HG03139 (cell line): Measurements from ENCODE around the gene PDZD4.
"Not testable (repeated sequence)": the region's sequence is repeated elsewhere in the genome, so short reads cannot be mapped to it uniquely, and the experiment has no call there.

ENCODE experiments used
- ATAC-seq: cut with Tn5 transposase; IDR thresholded peaks from one replicate; pipeline ENCODE4 v1.9.1; 2021; ENCODE audit not compliant: unreplicated experiment

Gene PDZD4

GRCh38 chrX:153844509-153845082 lies 14.3 kb upstream of the PDZD4 start:
- no peak for ATAC-seq

- no peak for ATAC-seq
Measured at GRCh38 chrX:153836921-153837320, 6.6 kb upstream of the PDZD4 start.

GRCh38 chrX:153832728-153833127 lies 2.4 kb upstream of the PDZD4 start:
- no peak for ATAC-seq

GRCh38 chrX:153831429-153832150 lies 1.2 kb upstream of the PDZD4 start:
- ATAC-seq, result no peak

- ATAC-seq, result no peak
Measured at GRCh38 chrX:153830640-153831428, 490 bp upstream of the PDZD4 start.

GRCh38 chrX:153829549-153829798 lies 870 bp downstream of the PDZD4 start:
- ATAC-seq, result no peak

- ATAC-seq, result no peak
Measured at GRCh38 chrX:153828723-153829548, 1.4 kb downstream of the PDZD4 start.

GRCh38 chrX:153828308-153828707 lies 2.0 kb downstream of the PDZD4 start:
- no peak for ATAC-seq

GRCh38 chrX:153827903-153828302 lies 2.4 kb downstream of the PDZD4 start:
- ATAC-seq, result no peak

- no peak for ATAC-seq
Measured at GRCh38 chrX:153827016-153827415, 3.3 kb downstream of the PDZD4 start.

GRCh38 chrX:153825042-153825441 lies 5.3 kb downstream of the PDZD4 start:
- no peak for ATAC-seq

GRCh38 chrX:153824348-153824747 lies 6.0 kb downstream of the PDZD4 start:
- no peak for ATAC-seq

GRCh38 chrX:153821066-153821465 lies 9.3 kb downstream of the PDZD4 start:
- ATAC-seq, result no peak

- no peak for ATAC-seq
Measured at GRCh38 chrX:153820601-153821000, 9.7 kb downstream of the PDZD4 start.

GRCh38 chrX:153819384-153820040 lies 10.8 kb downstream of the PDZD4 start:
- no peak for ATAC-seq

- ATAC-seq, result no peak
Measured at GRCh38 chrX:153818571-153819383, 11.6 kb downstream of the PDZD4 start.

- ATAC-seq, result not testable (repeated sequence)
Measured at GRCh38 chrX:153818064-153818463, 12.3 kb downstream of the PDZD4 start.

GRCh38 chrX:153816831-153817690 lies 13.3 kb downstream of the PDZD4 start:
- ATAC-seq, result no peak
